Erythroblast (primary cell): ENCODE results near the gene LMO1.
A peak's percentile ranks its signal among the peaks of the same experiment; 100 is the strongest.

Experiments used
- DNase-seq, 2 experiments: peaks; one replicate each; lab custom pipeline; 2025; lab: John Stamatoyannopoulos, UW
- GATA1 ChIP-seq: IDR thresholded peaks from 2 replicates; pipeline ENCODE4 v1.6.1; 2011; ENCODE audit warnings: low read depth, mild to moderate bottlenecking, control low read depth, low read length, moderate library complexity
- POLR2A ChIP-seq: IDR thresholded peaks from 2 replicates; pipeline ENCODE4 v1.6.1; 2011; ENCODE audit warnings: mild to moderate bottlenecking, low read length

LMO1 gene

DNA sequence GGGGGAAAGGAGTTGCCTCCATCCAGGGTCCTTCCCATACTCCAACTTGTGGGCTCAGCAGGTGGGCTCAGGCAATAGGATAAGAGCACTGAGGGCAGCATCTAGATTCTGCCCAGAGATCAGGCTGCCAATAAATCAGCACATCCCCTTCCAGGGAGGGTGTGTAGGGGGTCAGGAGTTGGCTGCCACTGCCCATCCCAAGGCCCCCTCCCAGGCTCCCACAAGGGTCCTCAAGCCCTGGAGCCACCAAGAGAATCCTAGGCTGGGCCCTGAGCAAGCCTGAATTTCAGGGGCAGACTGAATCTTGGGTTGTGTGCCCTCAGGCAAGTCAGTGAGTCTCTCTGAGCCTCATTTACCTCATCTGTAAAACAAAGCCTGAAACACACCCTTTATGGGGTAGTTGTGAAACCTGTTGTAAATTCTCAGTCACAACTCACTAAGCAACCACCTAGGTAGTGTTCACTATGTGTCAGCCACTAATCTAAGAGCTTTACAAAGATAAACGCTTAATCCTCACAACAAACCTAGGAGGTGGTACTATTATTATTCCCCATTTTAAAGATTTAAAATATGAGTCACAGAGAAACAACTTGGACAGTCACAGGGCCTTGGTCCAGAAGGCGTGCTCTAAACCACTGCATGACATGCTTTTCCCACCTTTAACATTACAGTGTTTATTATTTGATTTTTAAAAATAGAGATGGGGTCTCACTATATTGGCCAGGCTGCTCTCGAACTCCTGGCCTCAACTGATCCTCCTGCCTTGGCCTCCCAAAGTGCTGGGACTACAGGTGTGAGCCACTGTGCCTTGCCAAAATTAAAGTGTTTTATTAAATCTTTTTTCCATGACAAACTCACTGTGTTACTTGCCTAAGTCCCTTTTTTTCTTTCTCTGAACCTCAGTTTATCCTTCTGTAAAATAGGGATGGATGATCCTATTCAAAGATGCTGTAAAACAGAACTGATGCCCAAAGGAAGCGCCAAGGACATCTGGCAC, 36.2 kb downstream of the LMO1 start:
- no peak for DNase-seq
- TF ChIP-seq GATA1 (no peak), POLR2A (no peak)

- TF ChIP-seq POLR2A: no peak
- no peak for TF ChIP-seq GATA1
- peak; percentile 59 to 81 for DNase-seq
Measured at GRCh38 chr11:8225589-8226036, 38.1 kb downstream of the LMO1 start.

- no peak for TF ChIP-seq POLR2A
Measured at GRCh38 chr11:8224711-8225110, 39.0 kb downstream of the LMO1 start.

DNA sequence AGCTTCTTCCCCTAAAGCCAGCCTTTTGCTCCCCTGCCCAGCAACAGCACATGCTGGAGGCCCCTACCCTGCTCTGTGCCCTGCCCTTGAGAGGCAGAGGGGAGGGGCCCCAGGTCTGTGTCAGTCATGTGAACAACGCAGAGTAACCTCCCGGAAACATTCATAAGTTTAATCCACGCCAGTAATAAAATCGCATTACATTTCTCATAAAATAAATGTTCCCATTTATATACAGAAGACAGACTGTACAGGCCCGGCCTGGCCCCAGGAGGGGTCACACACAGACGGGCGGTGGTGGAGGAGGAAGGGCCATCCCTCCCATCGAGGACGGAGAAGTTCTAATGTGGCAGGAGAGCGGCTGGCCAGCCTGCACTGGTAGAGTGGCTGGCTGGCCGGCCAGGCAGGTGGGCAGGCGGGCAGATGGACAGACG, 39.5 kb downstream of the LMO1 start:
- DNase-seq: no peak
- TF ChIP-seq POLR2A (no peak), GATA1 (no peak)

More at GRCh38 chr11:8224711-8225110, 39.0 kb downstream of the LMO1 start:
- no peak for DNase-seq

- TF ChIP-seq POLR2A (no peak), GATA1 (no peak)
- DNase-seq: no peak
Measured at GRCh38 chr11:8223513-8223900, 40.2 kb downstream of the LMO1 start.

DNA sequence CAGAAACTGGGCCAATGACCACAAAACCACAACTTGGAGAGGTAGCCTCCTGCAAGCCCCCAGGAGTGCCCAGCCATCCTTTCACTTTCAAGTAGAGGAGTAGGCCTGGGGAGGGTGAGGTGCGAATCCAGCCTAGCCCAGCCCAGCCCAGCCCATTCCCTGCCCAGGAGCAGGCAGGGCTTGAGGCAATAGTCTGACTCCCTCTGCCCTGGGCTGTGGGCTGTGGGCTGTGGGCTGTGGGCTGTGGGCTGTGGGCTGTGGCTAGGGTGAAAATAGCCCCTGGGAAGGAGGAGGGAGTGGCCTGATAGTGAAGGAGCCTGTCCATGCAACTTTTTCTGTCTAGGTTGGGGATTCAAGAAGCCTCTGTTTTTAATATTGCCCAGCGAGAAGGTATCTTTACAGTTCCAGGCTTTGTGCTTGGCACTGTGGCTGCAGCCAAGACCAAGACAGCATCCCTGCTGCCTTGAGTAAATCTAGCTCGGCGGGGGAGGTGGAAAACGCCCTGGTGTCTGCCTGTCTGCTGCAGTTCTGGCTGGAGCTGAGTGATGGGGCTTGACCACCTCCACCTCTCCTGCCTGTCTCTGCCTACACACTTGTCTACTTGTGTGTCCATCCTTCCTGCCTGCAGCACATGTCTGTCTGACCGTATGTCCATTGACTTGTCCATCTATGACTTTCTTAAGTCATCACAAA, 40.7 kb downstream of the LMO1 start:
- DNase-seq: no peak
- TF ChIP-seq GATA1 (no peak), POLR2A (no peak)

- no peak for DNase-seq
- no peak for TF ChIP-seq POLR2A
- TF ChIP-seq GATA1: no peak
Measured at GRCh38 chr11:8221917-8222495, 41.7 kb downstream of the LMO1 start.

DNA sequence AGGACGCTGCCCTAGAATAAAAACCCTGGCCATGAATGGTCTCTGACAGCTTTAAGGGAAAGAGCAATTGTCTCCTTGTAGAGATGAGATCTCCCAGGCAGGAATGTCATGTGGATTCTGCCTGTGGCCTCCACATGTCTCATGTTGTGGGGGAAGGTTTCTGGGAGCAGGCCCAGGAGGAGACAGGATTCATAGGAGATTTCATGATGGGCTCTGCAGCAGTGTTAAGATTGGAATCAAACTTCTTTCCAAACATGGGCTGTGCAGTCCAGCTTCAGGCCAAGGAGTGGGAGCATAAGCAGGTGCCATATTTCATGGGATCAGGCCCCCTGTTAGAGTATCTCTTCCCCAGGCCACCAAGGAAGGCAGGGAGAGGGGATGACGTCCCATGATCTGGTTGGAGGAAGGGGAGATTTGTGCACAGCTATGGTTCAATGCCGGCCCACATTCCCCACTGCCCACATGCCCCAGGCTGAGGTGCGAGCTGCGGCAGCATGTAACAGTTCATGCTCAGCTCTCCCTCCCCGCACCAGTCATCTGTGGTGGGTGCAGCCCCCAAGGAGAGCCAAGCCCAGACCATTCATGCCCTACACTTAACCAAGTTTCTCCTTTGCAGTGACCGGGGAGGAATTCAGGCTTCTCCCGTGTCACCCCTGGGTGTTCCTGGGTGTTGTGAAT, 42.5 kb downstream of the LMO1 start:
- DNase-seq: no peak
- TF ChIP-seq POLR2A (no peak), GATA1 (no peak)

GRCh38 chr11:8220261-8221045, 43.2 kb downstream of the LMO1 start:
- TF ChIP-seq GATA1: no peak
- no peak for TF ChIP-seq POLR2A
- DNase-seq: no peak

DNA sequence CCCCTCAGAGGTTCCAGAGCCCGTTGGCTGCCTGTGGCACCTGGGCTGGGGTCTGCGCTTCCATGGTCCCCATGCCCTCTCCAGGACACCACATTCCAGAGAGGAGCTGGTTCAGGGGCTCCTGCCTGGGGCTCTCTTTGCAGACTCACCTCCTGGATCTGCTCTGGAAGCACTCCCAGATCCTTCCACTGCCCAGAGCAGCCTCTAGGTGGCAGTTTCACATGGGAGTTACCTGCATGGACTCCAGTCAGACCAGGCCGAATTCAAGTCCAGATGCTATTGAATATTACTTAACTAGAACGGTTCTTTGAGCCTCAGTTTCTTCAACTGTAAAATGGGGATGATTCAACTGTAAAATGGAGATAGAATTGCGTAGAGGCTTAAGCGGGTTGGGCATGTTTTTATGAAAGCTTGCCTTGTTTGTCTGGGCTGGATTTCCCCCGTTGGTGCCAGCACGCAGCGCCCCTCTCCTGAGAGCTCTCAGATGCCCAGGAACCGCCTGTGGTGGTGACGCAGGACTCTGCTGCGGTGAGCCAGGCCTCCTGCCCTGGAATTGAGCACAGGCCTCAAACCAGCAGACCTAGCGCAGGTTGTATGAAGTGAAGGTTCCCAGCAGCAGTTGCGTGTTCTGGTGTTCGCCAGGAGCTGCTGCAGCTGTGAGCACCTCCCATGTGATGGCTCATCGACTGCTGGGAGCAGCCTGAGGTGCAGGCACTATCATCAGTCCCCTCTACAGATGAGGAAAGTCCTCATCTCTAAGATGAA, 44.2 kb downstream of the LMO1 start:
- TF ChIP-seq GATA1 (no peak), POLR2A (no peak)
- peak; percentile 30 to 52 for DNase-seq

- DNase-seq: no peak
- TF ChIP-seq GATA1 (no peak), POLR2A (no peak)
Measured at GRCh38 chr11:8218840-8219239, 44.8 kb downstream of the LMO1 start.

- no peak for TF ChIP-seq POLR2A
- no peak for TF ChIP-seq GATA1
- DNase-seq: no peak
Measured at GRCh38 chr11:8218409-8218808, 45.3 kb downstream of the LMO1 start.
